HepG2 (cell line): Measurements from ENCODE around the gene CRADD.

Experiments used
- ATF2 ChIP-seq: sonication (generic); formaldehyde crosslinking; IDR thresholded peaks from 2 replicates; pipeline ENCODE4 v1.4.0; 2020; ENCODE audit warnings: missing genetic modification reagents
- NBN ChIP-seq: fragments of 450-650 bp; conservative IDR thresholded peaks from 2 replicates; pipeline ENCODE4 v1.6.1; 2017
- NR2C2 ChIP-seq: sonication (generic); formaldehyde crosslinking; IDR thresholded peaks from 2 replicates; pipeline ENCODE4 v1.4.0; 2020; ENCODE audit warnings: missing genetic modification reagents, mild to moderate bottlenecking, moderate library complexity, borderline replicate concordance
- TF ChIP-seq, protein P1 (sequence below): IDR thresholded peaks from 2 replicates; pipeline ENCODE4 v1.6.1; 2016; ENCODE audit warnings: low read depth, borderline replicate concordance

GRCh38 chr12:93653079-93653478 lies 24.1 kb upstream of the CRADD start:
- TF ChIP-seq NBN (no peak), ATF2 (CRISPR knock-in tag) (no peak), NR2C2 (CRISPR knock-in tag) (no peak)
- TF ChIP-seq, protein P1, sequence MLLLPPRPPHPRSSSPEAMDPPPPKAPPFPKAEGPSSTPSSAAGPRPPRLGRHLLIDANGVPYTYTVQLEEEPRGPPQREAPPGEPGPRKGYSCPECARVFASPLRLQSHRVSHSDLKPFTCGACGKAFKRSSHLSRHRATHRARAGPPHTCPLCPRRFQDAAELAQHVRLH (CRISPR knock-in tag), result no peak
